ENCODE measurements around the gene CDK2AP2. TPM values are rescaled to one million over a fixed set of nuclear protein-coding genes. Genes with fewer than 3 reads are reported as not detected.

CDK2AP2 gene
- polyA plus RNA-seq, 1 experiment = 11.7 TPM

DNA sequence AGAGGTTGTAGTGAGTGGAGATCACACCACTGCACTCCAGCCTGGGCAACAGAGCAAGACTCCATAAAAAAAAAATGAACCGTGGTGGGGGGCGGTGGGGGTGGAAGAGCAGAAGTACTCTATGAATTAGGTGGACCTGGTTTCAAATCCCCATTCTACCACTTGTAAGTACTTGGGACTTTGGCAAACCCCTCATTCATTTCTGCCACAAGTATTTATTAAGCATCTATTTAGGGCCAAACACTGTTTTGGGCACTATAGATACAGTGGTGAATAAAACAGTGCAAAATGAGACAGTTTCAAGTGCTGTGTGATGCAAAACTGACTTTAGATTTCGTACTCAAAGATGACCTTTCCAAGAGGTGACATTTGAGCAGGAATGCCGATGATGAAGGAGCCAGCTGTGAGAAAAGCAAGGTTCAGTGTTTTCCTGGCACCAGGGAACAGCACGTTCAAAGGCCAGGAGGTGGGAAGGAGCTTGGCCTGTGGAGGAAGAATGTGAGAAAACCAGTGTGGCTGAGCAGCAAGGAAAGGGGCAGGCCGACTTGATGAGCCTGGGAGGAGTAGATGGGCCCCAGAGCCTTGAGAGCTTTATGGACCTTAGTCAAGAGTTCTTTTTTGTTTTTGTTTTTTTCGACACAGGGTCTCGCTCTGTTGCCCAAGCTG is 37.5 kb downstream of the CDK2AP2 start:
- ChIA-PET CTCF (interaction anchor here (0.6 kb wide), 1 partner anchor 26 kb away, joined by 10 read pairs; no protein-coding TSS in a partner anchor), POLR2A (no interaction called here)
- TF ChIP-seq, protein P1, sequence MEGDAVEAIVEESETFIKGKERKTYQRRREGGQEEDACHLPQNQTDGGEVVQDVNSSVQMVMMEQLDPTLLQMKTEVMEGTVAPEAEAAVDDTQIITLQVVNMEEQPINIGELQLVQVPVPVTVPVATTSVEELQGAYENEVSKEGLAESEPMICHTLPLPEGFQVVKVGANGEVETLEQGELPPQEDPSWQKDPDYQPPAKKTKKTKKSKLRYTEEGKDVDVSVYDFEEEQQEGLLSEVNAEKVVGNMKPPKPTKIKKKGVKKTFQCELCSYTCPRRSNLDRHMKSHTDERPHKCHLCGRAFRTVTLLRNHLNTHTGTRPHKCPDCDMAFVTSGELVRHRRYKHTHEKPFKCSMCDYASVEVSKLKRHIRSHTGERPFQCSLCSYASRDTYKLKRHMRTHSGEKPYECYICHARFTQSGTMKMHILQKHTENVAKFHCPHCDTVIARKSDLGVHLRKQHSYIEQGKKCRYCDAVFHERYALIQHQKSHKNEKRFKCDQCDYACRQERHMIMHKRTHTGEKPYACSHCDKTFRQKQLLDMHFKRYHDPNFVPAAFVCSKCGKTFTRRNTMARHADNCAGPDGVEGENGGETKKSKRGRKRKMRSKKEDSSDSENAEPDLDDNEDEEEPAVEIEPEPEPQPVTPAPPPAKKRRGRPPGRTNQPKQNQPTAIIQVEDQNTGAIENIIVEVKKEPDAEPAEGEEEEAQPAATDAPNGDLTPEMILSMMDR (IDR thresholded peaks at IDR 0.05; ENCODE audit: low read depth, low read length) = no peak
- no peak for DNase-seq (ENCODE audit: low read depth, low spot score)
- Histone ChIP-seq H3K27ac (ENCODE audit: low read depth, low read length) (no peak overlapping the region), H3K9me3 (ENCODE audit: control insufficient read depth, insufficient read depth, low read length) (peaks cover 2% of the 10 kb centered on the region; the same call in 1 of the 2 replicates), H3K27me3 (ENCODE audit: control insufficient read depth, insufficient read depth, low read length) (peaks cover 4% of the 10 kb centered on the region), H3K4me3 (ENCODE audit: low read depth, low read length) (no peak overlapping the region)

DNA sequence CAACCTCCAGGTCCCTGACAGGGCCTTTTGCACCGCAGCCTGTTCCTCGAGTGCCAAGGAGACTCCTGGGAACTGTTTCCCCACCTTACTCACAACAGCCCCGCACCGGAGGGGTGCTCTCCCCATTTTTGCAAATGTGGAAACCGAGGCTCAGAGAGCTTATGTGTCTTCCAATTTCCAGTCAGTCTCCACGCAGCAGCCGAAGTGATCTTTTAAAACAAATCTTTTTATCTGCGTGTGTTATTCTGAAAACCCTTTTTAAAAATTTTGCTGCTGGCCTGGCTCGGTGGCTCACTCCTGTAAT is 38.5 kb downstream of the CDK2AP2 start:
- Histone ChIP-seq H3K27ac (ENCODE audit: low read depth, low read length) (peak overlapping the region; percentile 65), H3K9me3 (ENCODE audit: control insufficient read depth, insufficient read depth, low read length) (peaks cover 3% of the 10 kb centered on the region; the same call in 1 of the 2 replicates), H3K4me3 (ENCODE audit: low read depth, low read length) (peak overlapping the region; percentile 71), H3K27me3 (ENCODE audit: control insufficient read depth, insufficient read depth, low read length) (peaks cover 4% of the 10 kb centered on the region)
- CTCF ChIA-PET = interaction anchor here (2.8 kb wide), 1 partner anchor 68 kb away, joined by 15 read pairs; the partner anchor contains the start of gene PPP1CA
- POLR2A ChIA-PET = interaction anchor here (0.7 to 2.5 kb wide), 2 partner anchors 26 to 68 kb away, joined by 4 to 11 read pairs; partner anchors contain the start of genes CORO1B and PPP1CA
- DNase-seq (ENCODE audit: low read depth, low spot score) = no peak
- TF ChIP-seq, protein P1 (IDR thresholded peaks at IDR 0.05; ENCODE audit: low read depth, low read length) = no peak

GRCh38 chr11:67468759-67469507 is 39.0 kb downstream of the CDK2AP2 start, which contains the start of gene TMEM134:
Gene TMEM134, minus strand, starts transcription at chr11:67469251. Its CDS starts 59 bp downstream, at chr11:67469192.
- Histone ChIP-seq H3K9me3 (ENCODE audit: control insufficient read depth, insufficient read depth, low read length) (peaks cover 8% of the 10 kb centered on the region; the same call in 1 of the 2 replicates), H3K27ac (ENCODE audit: low read depth, low read length) (peak within 1 kb of the TSS; percentile 65), H3K4me3 (ENCODE audit: low read depth, low read length) (peak within 1 kb of the TSS; percentile 71), H3K27me3 (ENCODE audit: control insufficient read depth, insufficient read depth, low read length) (peaks cover 4% of the 10 kb centered on the region)
- POLR2A ChIA-PET = interaction anchor here (0.7 to 2.5 kb wide), 3 partner anchors 14 to 67 kb away, joined by 3 to 11 read pairs (median 4); partner anchors contain the start of genes AIP, CORO1B and PPP1CA
- DNase-seq (ENCODE audit: low read depth, low spot score) = peak; percentile 69
- CTCF ChIA-PET = interaction anchor here (2.8 kb wide), 1 partner anchor 67 kb away, joined by 15 read pairs; the partner anchor contains the start of gene PPP1CA
- TF ChIP-seq, protein P1 (IDR thresholded peaks at IDR 0.05; ENCODE audit: low read depth, low read length) = peak; percentile 37

DNA sequence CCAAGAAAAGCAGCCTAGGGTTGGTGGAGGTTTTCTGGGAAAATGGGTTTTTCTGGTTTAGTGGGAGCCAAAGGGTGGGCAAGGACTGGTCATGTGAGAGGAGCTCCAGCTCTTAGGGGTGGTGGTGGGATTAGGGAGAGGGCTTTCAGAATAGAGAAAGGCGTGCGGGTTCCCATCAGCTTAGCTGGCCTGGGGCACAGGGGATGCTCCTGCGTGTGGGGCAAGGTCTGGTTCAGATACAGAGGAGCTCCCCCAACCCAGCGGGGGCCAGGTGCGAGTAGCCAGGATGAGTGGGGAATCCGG is 39.6 kb downstream of the CDK2AP2 start:
- no peak overlapping the region for H3K27ac ChIP-seq (ENCODE audit: low read depth, low read length)
- POLR2A ChIA-PET = interaction anchor here (0.7 to 2.5 kb wide), 2 partner anchors 14 to 67 kb away, joined by 3 to 11 read pairs; partner anchors contain the start of genes AIP and PPP1CA

More for the DNA sequence above, 39.6 kb downstream of the CDK2AP2 start:
- DNase-seq (ENCODE audit: low read depth, low spot score) = no peak
- CTCF ChIA-PET = interaction anchor here (2.8 kb wide), 1 partner anchor 67 kb away, joined by 15 read pairs; the partner anchor contains the start of gene PPP1CA
- Histone ChIP-seq H3K9me3 (ENCODE audit: control insufficient read depth, insufficient read depth, low read length) (peaks cover 10% of the 10 kb centered on the region; the same call in 1 of the 2 replicates), H3K27me3 (ENCODE audit: control insufficient read depth, insufficient read depth, low read length) (peaks cover 2% of the 10 kb centered on the region), H3K4me3 (ENCODE audit: low read depth, low read length) (peak overlapping the region; percentile 70)
- TF ChIP-seq, protein P1 (IDR thresholded peaks at IDR 0.05; ENCODE audit: low read depth, low read length) = no peak
